ENCODE data around the gene SFN. TPM values are rescaled to one million over a fixed set of nuclear protein-coding genes. Genes with fewer than 3 reads are reported as not detected.

The SFN gene
- total RNA-seq, 4 donors from 2014 or later: 0.36 to 1.5 TPM; not detected in 2

GRCh38 chr1:26856604-26857469, 6.1 kb upstream of the SFN start:
- in situ Hi-C loops (cut with MboI; ENCODE audit: low sequenced_read_pairs in 4 of 4): no loop called here
- H3K27me3 ChIP-seq: no peaks in the 10 kb centered on the region
- H3K27ac ChIP-seq: no peak overlapping the region
- TF ChIP-seq CTCF (IDR thresholded peaks at IDR 0.05 in 4 of 5, conservative IDR thresholded peaks at IDR 0.05 in 1 of 5) (no peak), POLR2A (IDR thresholded peaks at IDR 0.05) (no peak)
- ATAC-seq (no peak), DNase-seq (no peak)
- H3K9me3 ChIP-seq: no peaks in the 10 kb centered on the region
- intact Hi-C loops (cut with DNase I; ENCODE audit: low total_unique reads): no loop called here
- peaks cover 0 to 42% of the 10 kb centered on the region in 2 donors for H3K36me3 ChIP-seq
- no peaks in the 10 kb centered on the region for H3K4me1 ChIP-seq
- H3K4me3 ChIP-seq: no peak overlapping the region

DNA sequence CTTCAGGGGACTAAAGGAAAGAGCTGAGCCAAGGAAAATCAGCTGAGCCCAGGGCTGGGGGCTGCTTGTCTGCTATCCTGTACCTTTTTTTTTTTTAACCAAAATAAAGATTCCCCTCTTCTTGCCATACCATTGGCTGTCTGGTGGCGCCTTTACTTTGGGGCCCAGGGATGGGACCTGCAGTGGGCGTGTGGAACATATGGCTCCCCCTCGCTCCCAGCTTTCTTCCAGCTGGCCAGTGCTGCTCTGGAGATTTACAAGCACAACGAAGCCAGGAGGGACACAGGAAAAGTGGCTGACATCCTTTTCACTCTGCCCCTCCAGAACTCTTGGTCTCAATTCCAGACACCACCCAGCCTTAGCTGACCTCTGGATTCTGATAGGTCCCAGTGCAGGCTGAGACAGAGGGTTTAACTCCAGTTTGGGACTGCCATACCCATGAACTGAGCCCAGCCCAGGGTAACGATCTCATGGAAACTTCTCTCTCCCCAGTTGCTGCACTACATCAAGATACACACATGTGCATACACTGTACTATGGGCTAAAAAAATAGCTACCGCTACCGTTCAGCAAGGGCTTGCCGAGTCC, 5.4 kb upstream of the SFN start:
- DNase-seq (no peak), ATAC-seq (no peak)
- in situ Hi-C loops (cut with MboI; ENCODE audit: low sequenced_read_pairs in 4 of 4): no loop called here
- H3K27me3 ChIP-seq: no peaks in the 10 kb centered on the region
- H3K27ac ChIP-seq: no peak overlapping the region
- no peak for TF ChIP-seq POLR2A (IDR thresholded peaks at IDR 0.05)
- TF ChIP-seq CTCF (IDR thresholded peaks at IDR 0.05 in 4 of 5, conservative IDR thresholded peaks at IDR 0.05 in 1 of 5): no peak
- H3K4me3 ChIP-seq: no peak overlapping the region
- no peaks in the 10 kb centered on the region for H3K4me1 ChIP-seq
- peaks cover 0 to 34% of the 10 kb centered on the region in 2 donors for H3K36me3 ChIP-seq
- intact Hi-C loops (cut with DNase I; ENCODE audit: low total_unique reads): no loop called here
- H3K9me3 ChIP-seq: no peaks in the 10 kb centered on the region

DNA sequence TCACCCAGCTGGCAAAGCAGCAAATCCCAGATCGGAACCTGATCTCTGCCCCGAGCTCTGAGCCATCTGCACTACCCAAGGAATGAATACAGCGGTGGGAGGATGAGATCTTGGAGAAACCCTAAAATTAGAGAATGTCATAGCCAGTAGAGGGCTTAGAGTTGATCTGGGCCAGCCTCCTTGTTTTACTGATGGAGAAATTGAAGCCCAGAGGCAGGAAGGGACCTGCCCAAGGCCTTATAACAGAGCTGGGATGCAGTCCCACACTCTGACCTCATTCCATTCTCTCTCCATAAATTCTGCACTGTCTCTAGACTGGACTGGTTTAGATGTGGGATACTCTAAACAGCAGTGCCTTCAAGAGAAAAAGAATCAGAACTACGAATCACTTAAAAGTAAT, 4.8 kb upstream of the SFN start:
- Histone ChIP-seq H3K9me3 (no peaks in the 10 kb centered on the region), H3K36me3 (peaks cover 0 to 32% of the 10 kb centered on the region in 2 donors), H3K27me3 (no peaks in the 10 kb centered on the region), H3K27ac (no peak overlapping the region), H3K4me1 (no peaks in the 10 kb centered on the region), H3K4me3 (no peak overlapping the region)
- in situ Hi-C loops (cut with MboI; ENCODE audit: low sequenced_read_pairs in 4 of 4) (no loop called here), intact Hi-C loops (cut with DNase I; ENCODE audit: low total_unique reads) (no loop called here)
- no peak for DNase-seq
- no peak for ATAC-seq
- TF ChIP-seq POLR2A (IDR thresholded peaks at IDR 0.05): no peak
- no peak for TF ChIP-seq CTCF (IDR thresholded peaks at IDR 0.05 in 4 of 5, conservative IDR thresholded peaks at IDR 0.05 in 1 of 5)

DNA sequence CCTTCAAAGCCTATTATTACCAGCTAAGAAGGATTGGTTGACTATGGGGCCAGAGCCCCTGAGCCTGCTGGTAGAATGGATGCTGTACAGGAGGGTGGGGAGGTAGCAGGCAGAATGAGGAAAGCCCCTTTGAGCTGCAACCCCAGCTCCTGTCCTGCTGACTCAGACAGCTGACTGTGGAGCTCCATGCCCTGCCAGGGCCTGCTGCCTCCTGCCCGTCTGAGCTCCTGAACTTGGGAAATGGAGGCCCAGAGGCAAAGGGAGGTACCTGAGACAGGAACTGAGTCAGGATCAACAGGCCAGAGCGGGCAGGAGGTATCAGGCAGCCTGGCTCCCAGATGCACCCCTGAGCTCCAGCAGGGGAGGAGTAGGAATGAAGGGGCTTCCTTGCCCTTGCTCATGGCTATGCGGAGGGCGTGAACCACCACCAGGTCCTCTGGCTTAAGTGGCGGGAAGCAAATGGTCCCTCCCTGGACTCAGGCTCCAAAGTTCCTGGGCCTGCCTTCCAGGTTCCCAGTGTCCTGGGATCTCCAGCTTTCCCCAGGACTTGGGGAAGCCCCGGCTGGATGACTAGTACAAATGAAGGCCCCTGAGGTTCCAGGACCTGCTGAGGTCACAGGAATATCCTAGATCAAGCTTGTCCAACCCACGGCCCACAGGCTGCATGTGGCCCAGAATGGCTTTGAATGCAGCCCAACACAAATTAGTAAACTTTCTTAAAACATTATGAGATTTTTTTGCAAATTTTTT, 3.9 kb upstream of the SFN start:
- DNase-seq (no peak), ATAC-seq (no peak)
- Histone ChIP-seq H3K36me3 (peaks cover 0 to 24% of the 10 kb centered on the region in 2 donors), H3K9me3 (no peaks in the 10 kb centered on the region), H3K27ac (no peak overlapping the region), H3K4me1 (peaks cover 3 to 6% of the 10 kb centered on the region in 2 donors), H3K27me3 (no peaks in the 10 kb centered on the region), H3K4me3 (no peak overlapping the region)
- no peak for TF ChIP-seq CTCF (IDR thresholded peaks at IDR 0.05 in 4 of 5, conservative IDR thresholded peaks at IDR 0.05 in 1 of 5)
- TF ChIP-seq POLR2A (IDR thresholded peaks at IDR 0.05): no peak
- in situ Hi-C loops (cut with MboI; ENCODE audit: low sequenced_read_pairs in 4 of 4): no loop called here
- intact Hi-C loops (cut with DNase I; ENCODE audit: low total_unique reads): no loop called here
